ENCODE measurements around the gene CDCA4.
A peak's percentile ranks its signal among the peaks of the same experiment; 100 is the strongest.

Gene CDCA4

DNA sequence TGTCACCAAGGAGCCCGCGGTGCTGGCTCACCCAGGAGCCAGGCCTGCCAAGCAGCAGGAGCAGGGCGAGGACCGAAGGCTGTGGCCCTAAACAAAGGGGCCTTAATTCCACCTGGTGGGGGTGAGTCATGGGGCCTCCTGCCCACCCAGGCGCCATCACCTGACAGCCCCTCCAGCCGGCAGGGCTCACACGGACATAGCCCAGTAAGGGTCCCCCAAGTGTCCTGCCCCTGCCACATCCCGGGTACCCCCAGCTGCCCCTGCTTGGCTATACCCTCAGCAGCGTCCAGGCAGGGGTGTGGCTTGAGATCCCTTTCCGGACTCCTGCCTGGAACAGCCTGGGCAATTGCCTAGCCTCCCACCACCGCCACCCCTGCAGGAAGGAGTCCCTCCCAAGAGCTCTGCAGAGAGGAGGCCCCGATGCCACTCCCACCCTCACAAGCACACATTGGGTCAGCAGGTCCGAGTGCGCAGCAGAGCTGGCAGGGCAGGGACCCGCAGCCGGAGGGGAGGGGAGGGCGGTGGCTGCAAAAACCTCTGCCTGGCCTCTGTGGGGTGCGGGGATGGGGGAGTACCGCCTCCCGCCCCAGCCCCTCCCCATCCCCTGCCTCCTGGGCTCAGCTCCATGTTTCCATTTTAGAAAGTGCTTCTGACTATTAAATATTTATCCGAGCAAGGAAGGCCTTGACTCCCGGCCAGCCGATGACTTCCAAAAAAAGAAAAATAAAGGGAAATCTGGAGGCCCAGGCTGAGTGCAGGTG lies 47.3 kb downstream of the CDCA4 start:
- DNase-seq = no peak

DNA sequence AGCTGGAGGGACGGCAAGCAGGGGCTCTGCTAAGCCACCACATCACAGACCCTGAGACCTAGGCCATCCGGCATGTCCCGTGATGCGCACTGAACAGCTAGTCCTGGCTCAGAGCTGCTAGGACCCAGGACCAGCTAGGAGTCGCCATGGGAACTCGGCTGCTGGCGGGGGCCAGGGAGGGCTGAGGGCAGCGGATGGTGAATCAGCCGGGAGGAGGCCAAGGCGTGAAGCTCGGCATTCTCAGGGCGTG lies 47.8 kb downstream of the CDCA4 start:
- DNase-seq = peak; percentile 79

GRCh38 chr14:104972301-104973134 lies 48.4 kb downstream of the CDCA4 start:
- DNase-seq = no peak

GRCh38 chr14:104971447-104972240 lies 49.2 kb downstream of the CDCA4 start:
- no peak for DNase-seq

DNA sequence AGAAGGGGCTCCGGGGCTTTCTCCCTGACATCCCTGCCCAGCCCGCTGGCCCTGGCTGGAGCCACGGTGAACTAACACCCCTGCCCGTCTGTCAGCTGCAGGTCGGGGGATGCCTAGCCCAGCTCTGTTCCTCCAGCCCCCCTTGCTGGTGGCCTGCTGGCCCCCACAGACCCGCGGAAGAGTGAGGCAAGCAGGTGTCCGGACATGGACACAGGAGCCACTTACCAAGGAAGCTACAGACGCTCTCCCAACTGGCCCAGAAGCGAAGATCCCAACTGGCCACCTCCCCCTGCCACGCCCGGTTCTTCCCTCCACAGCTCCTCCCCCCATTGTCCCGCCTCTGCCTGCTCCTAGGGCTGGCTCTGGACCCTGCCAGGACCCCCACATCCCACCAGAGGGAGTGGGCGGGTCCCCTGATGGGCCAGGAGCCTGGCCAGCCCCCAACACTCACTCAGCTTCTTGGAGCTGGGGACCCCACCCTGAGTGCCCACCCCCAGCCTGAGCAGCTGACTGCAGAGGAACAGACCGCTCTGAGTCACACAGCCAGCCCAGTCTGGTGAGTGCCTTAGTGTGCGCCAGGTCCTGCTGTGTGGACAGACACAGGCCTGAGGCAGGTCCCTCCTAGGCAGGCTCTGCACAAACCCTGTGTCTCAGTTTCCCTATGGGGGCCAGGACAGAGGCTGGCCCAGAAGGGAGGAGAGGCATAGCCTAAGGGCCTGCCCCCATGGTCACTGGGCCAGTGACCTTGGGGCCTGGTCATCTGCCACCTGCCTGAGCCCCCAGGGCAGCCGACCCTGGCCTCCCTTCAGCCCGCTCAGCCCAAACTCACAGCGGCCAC lies 50.4 kb downstream of the CDCA4 start:
- no peak for DNase-seq

DNA sequence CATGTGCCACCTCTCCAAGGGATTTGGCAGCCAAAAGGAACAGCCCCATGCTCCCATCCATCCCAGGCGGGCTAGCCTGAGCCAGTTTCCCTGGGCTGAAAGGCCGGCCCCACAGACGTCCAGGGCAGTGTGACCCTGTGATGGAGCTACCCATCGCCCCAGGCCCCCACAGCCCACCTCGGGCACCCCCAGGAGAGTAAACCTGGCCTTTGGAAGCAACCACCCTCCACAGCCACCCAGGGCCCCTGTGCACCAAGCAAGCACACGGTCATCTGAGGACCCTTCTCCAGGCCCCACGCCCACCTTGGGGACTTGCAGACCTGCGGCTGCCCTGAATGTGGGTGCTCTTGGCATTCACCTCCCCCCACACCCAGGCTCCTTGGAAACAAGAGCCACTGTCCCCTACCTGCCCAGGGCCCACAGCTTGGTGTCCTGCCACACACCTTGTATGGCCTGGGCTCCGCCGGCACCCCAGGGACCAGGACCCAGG lies 51.1 kb downstream of the CDCA4 start:
- no peak for DNase-seq

DNA sequence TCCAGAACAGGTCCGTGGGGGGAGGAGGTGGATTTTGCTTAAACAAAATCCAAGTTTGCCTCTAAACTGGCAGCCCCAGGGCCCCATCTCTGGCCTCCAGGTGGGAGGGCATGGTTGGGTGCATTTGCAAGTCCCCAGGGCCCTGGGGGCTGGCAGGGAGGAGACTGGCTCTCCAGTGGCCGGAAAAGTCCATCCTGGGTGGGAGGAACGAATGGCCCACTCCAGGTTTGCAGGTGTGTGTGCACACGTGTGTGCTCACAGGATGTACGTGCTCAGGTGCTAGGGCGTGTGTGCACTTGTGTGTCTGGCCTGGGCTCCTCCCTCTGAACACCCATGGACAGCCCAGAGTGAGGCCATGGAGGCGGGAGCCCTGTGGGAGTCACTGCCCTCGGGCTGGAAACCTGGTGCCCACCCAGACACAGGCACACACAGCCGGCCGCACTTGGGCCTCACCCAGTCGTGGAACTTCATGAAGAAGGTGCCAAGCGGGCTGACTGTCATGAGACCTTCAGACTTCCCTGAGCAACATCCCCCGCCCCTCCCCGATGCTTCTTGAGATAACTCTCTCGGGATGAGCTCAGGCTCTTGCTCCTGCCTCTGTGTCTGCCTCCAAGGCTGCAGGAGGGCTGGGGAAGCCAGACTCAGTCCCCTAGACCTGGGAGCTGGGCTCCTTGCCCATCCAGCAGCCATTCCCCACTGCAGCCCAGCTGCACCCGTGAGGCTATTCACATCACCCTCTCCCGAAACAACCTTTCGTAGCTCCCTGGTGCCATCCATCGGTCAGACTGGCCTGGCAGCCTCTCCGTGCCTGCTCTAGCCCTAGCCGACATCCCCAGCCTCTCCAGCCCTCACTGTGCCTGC lies 52.1 kb downstream of the CDCA4 start:
- no peak for DNase-seq

DNA sequence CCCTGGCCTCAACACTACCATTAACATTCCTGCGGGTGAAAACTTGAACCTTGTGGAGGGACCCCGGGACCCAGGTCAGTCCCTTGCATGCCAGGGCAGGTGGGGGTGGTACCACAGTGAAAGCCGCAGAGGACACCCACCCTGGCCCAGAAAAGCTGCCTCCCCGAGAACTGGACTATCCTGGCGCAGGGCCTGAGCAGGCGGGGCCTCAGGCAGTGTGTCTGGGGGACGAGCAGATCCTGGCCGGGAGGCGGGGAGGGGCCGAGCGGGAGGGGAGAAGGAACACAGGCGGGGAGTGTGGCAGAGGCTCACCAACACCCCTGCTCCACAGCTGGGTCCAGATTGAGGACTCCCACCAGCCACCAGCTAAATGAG lies 52.7 kb downstream of the CDCA4 start:
- no peak for DNase-seq

DNA sequence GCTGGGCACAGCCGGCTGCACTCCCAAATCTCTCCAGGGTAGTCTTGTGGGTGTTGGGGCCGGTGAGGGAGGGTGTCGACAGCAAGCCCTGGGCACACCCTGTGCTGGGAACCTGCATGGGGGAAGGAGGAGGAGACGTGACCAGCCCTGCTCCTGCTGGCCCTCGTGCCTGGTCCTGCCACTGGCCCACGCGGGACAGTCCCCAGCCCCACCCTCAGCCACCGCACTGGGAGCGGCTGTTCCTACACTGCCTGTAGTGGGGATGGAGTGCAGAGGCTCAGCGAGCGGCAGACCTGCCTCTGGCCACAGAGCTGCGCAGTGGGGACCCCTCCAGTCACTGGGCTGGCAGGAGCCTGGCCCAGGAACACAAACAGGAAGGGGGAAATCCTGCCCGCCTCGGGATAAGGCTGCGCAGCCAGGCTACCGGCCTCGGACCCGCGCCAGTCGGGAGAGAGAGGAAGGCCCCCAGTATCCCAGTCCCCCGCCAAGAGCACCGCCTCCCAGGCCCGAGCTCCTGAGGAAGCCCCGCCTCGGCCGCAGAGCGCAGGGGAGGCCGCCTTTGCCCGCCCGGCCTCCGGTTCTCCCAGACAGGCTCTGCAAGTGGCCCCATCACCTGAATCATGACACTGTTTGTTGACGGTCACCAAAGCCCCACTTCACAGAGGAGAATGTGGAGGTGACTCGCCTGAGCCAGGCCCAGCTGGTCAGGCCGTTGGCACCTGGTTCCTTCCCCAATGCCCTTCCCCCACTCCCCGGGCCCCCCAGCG lies 53.3 kb downstream of the CDCA4 start:
- DNase-seq = no peak

- no peak for DNase-seq
These were observed 53.9 kb downstream of the CDCA4 start for GRCh38 chr14:104966981-104967385.

- no peak for DNase-seq
These were observed 54.5 kb downstream of the CDCA4 start for GRCh38 chr14:104966261-104966865.

DNA sequence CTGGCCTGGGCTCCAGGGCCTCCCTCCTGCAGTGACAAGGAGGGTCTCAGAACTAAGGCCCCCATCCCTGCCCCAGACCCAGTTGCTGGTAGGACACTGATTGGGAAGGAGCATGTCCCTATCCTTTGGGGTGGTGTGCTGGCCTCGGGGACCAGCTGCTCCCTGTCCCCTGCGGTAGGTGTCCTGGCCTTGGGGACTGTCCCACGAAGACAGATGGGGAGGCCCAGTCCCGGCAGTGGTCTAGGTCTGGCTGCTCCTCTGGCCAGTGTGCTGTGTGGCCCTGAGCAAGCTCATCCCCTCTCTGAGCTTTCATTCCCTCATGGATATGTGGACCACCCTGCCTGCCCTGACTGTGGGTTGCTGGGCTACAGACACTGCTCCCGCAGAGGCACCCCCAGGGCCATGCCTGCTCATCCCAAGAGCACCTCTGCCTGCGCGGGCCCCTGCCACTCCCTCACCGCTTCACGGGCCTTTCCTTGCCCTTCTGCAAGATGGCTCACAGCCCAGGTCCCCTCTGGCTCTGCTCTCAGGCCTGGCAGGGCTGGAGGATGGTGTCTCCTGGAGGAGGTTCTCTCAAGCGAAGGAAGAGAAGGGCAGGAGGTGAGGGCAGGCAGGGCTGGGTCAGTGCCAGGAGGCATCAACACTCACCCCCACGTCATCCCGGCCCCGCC lies 55.2 kb downstream of the CDCA4 start:
- no peak for DNase-seq

DNA sequence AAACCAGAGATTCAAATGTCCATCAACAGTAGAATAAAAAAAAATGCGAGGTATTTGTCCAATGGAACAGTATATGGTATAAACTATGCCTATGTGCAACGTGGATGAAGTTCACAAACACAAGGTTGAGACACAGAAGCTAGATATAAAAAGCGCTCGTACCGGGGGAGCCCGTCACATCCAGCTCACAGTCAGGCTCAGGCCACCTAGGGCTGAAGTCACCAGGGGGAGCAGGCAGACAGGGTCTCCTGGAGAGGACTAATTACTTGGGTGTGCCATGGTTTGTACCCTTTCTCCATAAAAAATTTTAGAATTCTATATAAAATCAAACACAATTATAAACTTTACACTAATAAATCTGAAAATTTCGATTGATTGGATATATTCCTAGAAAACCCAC lies 56.3 kb downstream of the CDCA4 start:
- no peak for DNase-seq
